Neuronal stem cell (in vitro differentiated cells): ENCODE data around the gene ADRA2C.

Source experiments
- DNase-seq: peaks from one replicate; pipeline ENCODE4 v3.0.0-alpha.2; 2013; ENCODE audit warnings: low spot score
- H2AFZ ChIP-seq: one replicate; pipeline ENCODE4 v1.6.1; 2013; ENCODE audit warnings: mild to moderate bottlenecking, low read length, inconsistent platforms
- H2AK5ac ChIP-seq: 2 replicates; pipeline ENCODE4 v1.6.1; 2013; ENCODE audit warnings: low read depth, mild to moderate bottlenecking, inconsistent platforms, low read length, moderate library complexity, mixed read lengths
- H2BK120ac ChIP-seq: 2 replicates; pipeline ENCODE4 v1.6.1; 2013; ENCODE audit warnings: low read depth, mild to moderate bottlenecking, inconsistent platforms, low read length, moderate library complexity, mixed read lengths
- H2BK12ac ChIP-seq: one replicate; pipeline ENCODE4 v1.6.1; 2013; ENCODE audit warnings: low read length, inconsistent platforms
- H2BK15ac ChIP-seq: 2 replicates; pipeline ENCODE4 v1.6.1; 2013; ENCODE audit warnings: mild to moderate bottlenecking, low read length, inconsistent platforms, mixed read lengths
- H2BK5ac ChIP-seq: one replicate; pipeline ENCODE4 v1.6.1; 2013; ENCODE audit warnings: inconsistent platforms, mild to moderate bottlenecking, low read length, moderate library complexity
- H3K14ac ChIP-seq: one replicate; pipeline ENCODE4 v1.6.1; 2013; ENCODE audit warnings: low read length, inconsistent platforms
- H3K18ac ChIP-seq: 2 replicates; pipeline ENCODE4 v1.6.1; 2013; ENCODE audit warnings: low read length, inconsistent platforms
- H3K23ac ChIP-seq: 2 replicates; pipeline ENCODE4 v1.6.1; 2013; ENCODE audit warnings: low read depth, mild to moderate bottlenecking, mixed read lengths, low read length, inconsistent platforms; ENCODE audit not compliant: poor library complexity
- H3K27ac ChIP-seq: replicated peaks from 3 replicates; pipeline ENCODE4 v1.5.1; 2013; ENCODE audit warnings: low read length, inconsistent platforms
- H3K27me3 ChIP-seq, 3 experiments: 2 replicates each; pipeline ENCODE4 v1.6.1; 2013; ENCODE audit warnings: low read length in 3 of 3, mild to moderate bottlenecking in 2 of 3, inconsistent platforms in 1 of 3, low read depth in 1 of 3, mixed read lengths in 1 of 3, moderate library complexity in 1 of 3; ENCODE audit not compliant: control insufficient read depth in 3 of 3, insufficient read depth in 3 of 3
- H3K36me3 ChIP-seq, 2 donors: replicated peaks in 1 of 2; 2 replicates each; pipeline ENCODE4 v1.6.1; 2013; ENCODE audit warnings: low read length in 2 of 2; ENCODE audit not compliant: control insufficient read depth in 2 of 2, insufficient read depth in 2 of 2
- H3K4ac ChIP-seq: 2 replicates; pipeline ENCODE4 v1.6.1; 2013; ENCODE audit warnings: inconsistent platforms, mild to moderate bottlenecking, low read length, moderate library complexity
- H3K4me1 ChIP-seq, 2 donors: 1 replicate in 1 of 2; 2 replicates in 1 of 2; pipeline ENCODE4 v1.6.1; 2013; ENCODE audit warnings: low read length in 2 of 2, low read depth in 1 of 2; ENCODE audit not compliant: control insufficient read depth in 2 of 2, insufficient read depth in 1 of 2
- H3K4me2 ChIP-seq: one replicate; pipeline ENCODE4 v1.6.1; 2013; ENCODE audit warnings: mild to moderate bottlenecking, low read length, inconsistent platforms; ENCODE audit not compliant: insufficient read depth, poor library complexity, severe bottlenecking
- H3K4me3 ChIP-seq, 2 donors: 2 replicates each; pipeline ENCODE4 v1.5.1; 2013; ENCODE audit warnings: low read length in 2 of 2, mild to moderate bottlenecking in 2 of 2, inconsistent platforms in 1 of 2, moderate library complexity in 1 of 2
- H3K79me1 ChIP-seq: one replicate; pipeline ENCODE4 v1.6.1; 2013; ENCODE audit warnings: low read depth, mild to moderate bottlenecking, inconsistent platforms, low read length, moderate library complexity
- H3K9ac ChIP-seq: one replicate; pipeline ENCODE4 v1.6.1; 2013; ENCODE audit warnings: mild to moderate bottlenecking, low read depth, low read length, inconsistent platforms; ENCODE audit not compliant: poor library complexity
- H3K9me3 ChIP-seq, 2 donors: replicated peaks in 1 of 2; 2 replicates each; pipeline versions ENCODE3 to v1.6.1; 2013; ENCODE audit warnings: low read length in 2 of 2, mild to moderate bottlenecking in 2 of 2, inconsistent platforms in 1 of 2, low read depth in 1 of 2, mixed read lengths in 1 of 2, moderate library complexity in 1 of 2; ENCODE audit not compliant: control insufficient read depth in 2 of 2, insufficient read depth in 1 of 2
- H4K8ac ChIP-seq: one replicate; pipeline ENCODE4 v1.6.1; 2013; ENCODE audit warnings: low read depth, mild to moderate bottlenecking, inconsistent platforms, low read length, moderate library complexity
- H4K91ac ChIP-seq: one replicate; pipeline ENCODE4 v1.6.1; 2013; ENCODE audit warnings: low read length, low read depth, mild to moderate bottlenecking, inconsistent platforms; ENCODE audit not compliant: poor library complexity
- WGBS, 2 donors: extraction: QIAGEN DNeasy Blood & Tissue Kit; methylation state at CpG; one replicate each; pipeline ENCODE4 v1.1.7; 2013; ENCODE audit warnings: missing lambda C conversion rate in 2 of 2, mixed read lengths in 1 of 2; ENCODE audit not compliant: insufficient read length in 2 of 2, insufficient replicate concordance in 1 of 2; ENCODE audit errors: extremely low coverage in 2 of 2; 5-methylcytosine and 5-hydroxymethylcytosine counted together

Gene ADRA2C

DNA sequence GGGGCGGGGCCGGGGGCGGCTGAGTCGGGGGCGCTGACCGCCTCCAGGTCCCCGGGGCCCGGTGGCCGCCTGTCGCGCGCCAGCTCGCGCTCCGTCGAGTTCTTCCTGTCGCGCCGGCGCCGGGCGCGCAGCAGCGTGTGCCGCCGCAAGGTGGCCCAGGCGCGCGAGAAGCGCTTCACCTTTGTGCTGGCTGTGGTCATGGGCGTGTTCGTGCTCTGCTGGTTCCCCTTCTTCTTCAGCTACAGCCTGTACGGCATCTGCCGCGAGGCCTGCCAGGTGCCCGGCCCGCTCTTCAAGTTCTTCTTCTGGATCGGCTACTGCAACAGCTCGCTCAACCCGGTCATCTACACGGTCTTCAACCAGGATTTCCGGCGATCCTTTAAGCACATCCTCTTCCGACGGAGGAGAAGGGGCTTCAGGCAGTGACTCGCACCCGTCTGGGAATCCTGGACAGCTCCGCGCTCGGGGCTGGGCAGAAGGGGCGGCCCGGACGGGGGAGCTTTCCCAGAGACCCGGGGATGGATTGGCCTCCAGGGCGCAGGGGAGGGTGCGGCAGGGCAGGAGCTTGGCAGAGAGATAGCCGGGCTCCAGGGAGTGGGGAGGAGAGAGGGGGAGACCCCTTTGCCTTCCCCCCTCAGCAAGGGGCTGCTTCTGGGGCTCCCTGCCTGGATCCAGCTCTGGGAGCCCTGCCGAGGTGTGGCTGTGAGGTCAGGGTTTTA lies 1.5 kb downstream of the ADRA2C start:
- H3K14ac ChIP-seq = no peak overlapping the region
- H2AFZ ChIP-seq = no peak overlapping the region

DNA sequence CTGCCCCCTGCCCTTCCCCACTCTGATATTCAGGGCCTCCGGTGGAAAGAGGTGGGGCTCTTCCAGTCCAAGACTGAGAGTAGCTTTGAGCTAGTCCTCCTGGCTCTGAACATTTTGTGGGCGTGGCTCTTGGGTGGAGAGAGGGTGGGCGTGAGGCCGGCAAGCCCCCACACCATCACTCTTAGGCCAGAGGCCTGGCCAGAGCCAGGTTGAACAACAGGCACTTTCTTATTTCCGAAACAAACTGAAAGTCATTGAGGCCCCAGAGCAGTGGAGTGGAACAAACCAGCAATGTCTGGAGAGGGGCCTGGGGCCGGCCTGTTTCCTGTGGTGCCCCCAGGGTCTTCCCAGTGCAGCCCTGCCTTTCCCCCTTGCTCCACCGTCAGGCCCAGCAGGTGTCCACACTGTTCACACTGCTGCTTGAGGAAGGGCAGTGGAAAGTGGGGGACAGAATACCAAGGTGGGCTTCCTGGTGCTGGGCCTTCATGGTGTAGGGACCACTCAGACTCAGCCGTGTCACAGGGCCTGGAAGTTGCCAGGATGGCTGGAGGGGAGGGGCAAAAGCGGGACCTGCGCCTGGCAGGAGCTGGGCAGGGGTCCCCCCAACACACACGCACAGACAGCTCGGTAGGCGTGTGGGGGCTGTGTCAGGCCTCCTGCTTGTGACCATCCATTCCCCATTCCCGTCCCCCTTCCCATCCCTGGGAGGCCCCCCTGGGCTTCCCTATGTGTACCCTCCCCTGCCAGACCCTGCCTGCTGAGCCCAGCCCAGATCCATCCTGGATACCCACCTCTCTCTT lies 2.9 kb downstream of the ADRA2C start:
- WGBS, 2 donors = no CpG with 5 or more reads among the region's 14 CpGs
- Histone ChIP-seq H3K79me1 (peaks cover 2% of the 10 kb centered on the region), H4K8ac (no peak overlapping the region), H2BK120ac (peak overlapping the region; percentile 22), H3K4ac (no peak overlapping the region), H2AFZ (no peak overlapping the region), H3K9ac (peak overlapping the region; percentile 74), H3K27ac (no peak overlapping the region), H3K27me3 (peaks cover 11 to 85% (median 25%) of the 10 kb centered on the region in 3 experiments), H2BK5ac (no peak overlapping the region), H2AK5ac (peak overlapping the region; percentile 47), H3K18ac (peak overlapping the region; percentile 74), H3K23ac (no peak overlapping the region), H3K4me1 (peaks cover 0 to 20% of the 10 kb centered on the region in 2 donors), H2BK15ac (no peak overlapping the region), H3K14ac (no peak overlapping the region), H3K9me3 (peaks cover 3 to 6% of the 10 kb centered on the region in 2 donors), H3K4me2 (no peak overlapping the region), H3K4me3 (no peak overlapping the region), H2BK12ac (no peak overlapping the region), H4K91ac (no peak overlapping the region), H3K36me3 (no peaks in the 10 kb centered on the region)
- no peak for DNase-seq

More for the DNA sequence above, 1.5 kb downstream of the ADRA2C start:
- H3K27me3 ChIP-seq = peaks cover 11 to 82% (median 25%) of the 10 kb centered on the region in 3 experiments
- WGBS, 2 donors = no CpG with 5 or more reads among the region's 58 CpGs
- H3K79me1 ChIP-seq = peaks cover 2% of the 10 kb centered on the region
- H3K36me3 ChIP-seq = no peaks in the 10 kb centered on the region
- peak overlapping the region; percentile 66 for H3K4ac ChIP-seq
- H4K8ac ChIP-seq = no peak overlapping the region
- H2BK5ac ChIP-seq = no peak overlapping the region
- peak; percentile 38 for DNase-seq
- no peak overlapping the region for H3K27ac ChIP-seq
- H2BK12ac ChIP-seq = no peak overlapping the region
- H4K91ac ChIP-seq = no peak overlapping the region
- peak overlapping the region; percentile 70 for H2AK5ac ChIP-seq
- H3K9ac ChIP-seq = no peak overlapping the region
- peaks cover 0 to 20% of the 10 kb centered on the region in 2 donors for H3K4me1 ChIP-seq
- H3K18ac ChIP-seq = peak overlapping the region; percentile 85
- H3K4me2 ChIP-seq = peak overlapping the region; percentile 2
- H2BK120ac ChIP-seq = no peak overlapping the region
- H3K23ac ChIP-seq = no peak overlapping the region
- no peak overlapping the region for H3K4me3 ChIP-seq
- peaks cover 3 to 6% of the 10 kb centered on the region in 2 donors for H3K9me3 ChIP-seq
- H2BK15ac ChIP-seq = peak overlapping the region; percentile 81

DNA sequence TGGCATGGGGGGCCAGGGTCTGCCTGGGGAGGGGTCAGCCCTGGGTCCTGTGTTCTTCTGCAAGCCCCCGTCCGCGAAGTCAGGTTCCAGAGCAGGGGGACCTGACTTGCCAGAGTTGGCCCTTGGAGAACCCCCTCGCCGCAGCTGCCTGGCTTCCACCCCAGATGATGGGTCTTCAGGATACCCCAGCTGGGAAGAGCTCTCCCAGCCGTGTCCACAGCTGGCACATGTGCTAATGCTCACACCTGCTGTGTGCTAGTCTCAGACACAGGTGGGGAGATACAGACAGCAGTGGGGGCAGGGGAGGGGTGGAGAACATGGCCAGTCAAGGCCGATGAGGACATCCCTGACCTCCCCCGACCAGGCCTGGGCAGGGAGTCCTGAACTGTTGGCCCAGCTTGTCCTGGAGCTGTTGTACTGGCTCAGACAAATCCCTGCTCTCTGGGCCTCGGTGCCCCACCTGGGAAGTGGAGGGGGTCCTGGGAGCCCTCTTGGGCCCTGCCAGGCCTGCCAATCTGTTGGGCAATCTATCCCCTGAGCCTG lies 3.5 kb downstream of the ADRA2C start:
- H3K4me3 ChIP-seq = no peak overlapping the region
- H3K9ac ChIP-seq = peak overlapping the region; percentile 24
- peak overlapping the region; percentile 74 for H3K18ac ChIP-seq
- no peak overlapping the region for H2BK15ac ChIP-seq
- H3K9me3 ChIP-seq = peaks cover 3 to 6% of the 10 kb centered on the region in 2 donors
- no peak overlapping the region for H2BK5ac ChIP-seq
- peak overlapping the region; percentile 5 for H3K23ac ChIP-seq
- WGBS, 2 donors = no CpG with 5 or more reads among the region's 9 CpGs
- peaks cover 0 to 20% of the 10 kb centered on the region in 2 donors for H3K4me1 ChIP-seq
- no peak overlapping the region for H4K91ac ChIP-seq
- no peak overlapping the region for H3K4ac ChIP-seq
- no peak overlapping the region for H4K8ac ChIP-seq
- no peak overlapping the region for H3K27ac ChIP-seq
- peaks cover 11 to 83% (median 22%) of the 10 kb centered on the region in 3 experiments for H3K27me3 ChIP-seq
- H2BK120ac ChIP-seq = peak overlapping the region; percentile 55
- H2AK5ac ChIP-seq = peak overlapping the region; percentile 88
- DNase-seq = no peak
- H3K4me2 ChIP-seq = no peak overlapping the region
- H3K14ac ChIP-seq = no peak overlapping the region
- H2AFZ ChIP-seq = no peak overlapping the region
- H3K79me1 ChIP-seq = peaks cover 2% of the 10 kb centered on the region
- H2BK12ac ChIP-seq = no peak overlapping the region
- H3K36me3 ChIP-seq = no peaks in the 10 kb centered on the region
